HepG2 (cell line): Measurements from ENCODE around the gene PSMB3. TPM values are rescaled to one million over a fixed set of nuclear protein-coding genes. Genes with fewer than 3 reads are reported as not detected.

ENCODE experiments used
- ARID2 ChIP-seq: sonication (generic); formaldehyde crosslinking; IDR thresholded peaks from 2 replicates; pipeline ENCODE4 v1.8.1; 2022; ENCODE audit warnings: mild to moderate bottlenecking, missing genetic modification reagents, borderline replicate concordance
- ATF7-NPFF ChIP-seq: sonication (generic); formaldehyde crosslinking; IDR thresholded peaks from 2 replicates; pipeline ENCODE4 v1.8.1; 2023; ENCODE audit warnings: mild to moderate bottlenecking, low read depth, missing genetic modification reagents, moderate library complexity
- CREM ChIP-seq, 2 experiments: sonication (generic) in 1 of 2; formaldehyde crosslinking in 1 of 2; IDR thresholded peaks; 2 replicates each; pipeline versions ENCODE4 v1.4.0 to v1.6.1; 2016 to 2020; ENCODE audit warnings: antibody characterized with exemption in 1 of 2, mild to moderate bottlenecking in 1 of 2, missing genetic modification reagents in 1 of 2
- DMAP1 ChIP-seq: IDR thresholded peaks from 2 replicates; pipeline ENCODE4 v1.6.1; 2016
- GABPB1 ChIP-seq: IDR thresholded peaks from 2 replicates; pipeline ENCODE4 v1.6.1; 2016; ENCODE audit warnings: mild to moderate bottlenecking, missing genetic modification reagents, moderate library complexity, missing compliant biosample characterization
- HMG20B ChIP-seq: conservative IDR thresholded peaks from 2 replicates; pipeline ENCODE4 v1.6.1; 2016; ENCODE audit warnings: missing genetic modification reagents, missing compliant biosample characterization
- HOXA3 ChIP-seq: sonication (generic); formaldehyde crosslinking; IDR thresholded peaks from 2 replicates; pipeline ENCODE4 v1.5.0; 2020; ENCODE audit warnings: missing genetic modification reagents
- KDM6A ChIP-seq: IDR thresholded peaks from 2 replicates; pipeline ENCODE4 v1.6.1; 2016; ENCODE audit warnings: low read depth
- NFE2L2 ChIP-seq: fragments of 150-350 bp; IDR thresholded peaks from 2 replicates; pipeline ENCODE4 v1.6.1; 2014; ENCODE audit warnings: low read length
- NFIC ChIP-seq: IDR thresholded peaks from 2 replicates; pipeline ENCODE4 v1.6.1; 2012; ENCODE audit warnings: mild to moderate bottlenecking, low read length, inconsistent platforms
- PHF8 ChIP-seq: sonication (generic); formaldehyde crosslinking; IDR thresholded peaks from 2 replicates; pipeline ENCODE4 v1.5.0; 2020; ENCODE audit warnings: missing genetic modification reagents
- RBFOX2 ChIP-seq: fragments of 200-400 bp; formaldehyde crosslinking; IDR thresholded peaks from 2 replicates; pipeline ENCODE4 v1.6.1; 2017; ENCODE audit warnings: low read depth, mild to moderate bottlenecking, low read length
- SOX6 ChIP-seq, 2 experiments: fragments of 450-650 bp in 1 of 2; sonication (generic) in 1 of 2; formaldehyde crosslinking in 1 of 2; IDR thresholded peaks; 2 replicates each; pipeline versions ENCODE4 v1.4.0 to v1.6.1; 2017 to 2020; ENCODE audit warnings: antibody characterized with exemption in 1 of 2, mild to moderate bottlenecking in 1 of 2, missing genetic modification reagents in 1 of 2
- U2AF1 ChIP-seq: fragments of 200-400 bp; formaldehyde crosslinking; optimal IDR thresholded peaks from 2 replicates; pipeline ENCODE3; 2017; ENCODE audit warnings: mild to moderate bottlenecking, low read depth, low read length
- ZNF251 ChIP-seq: sonication (generic); formaldehyde crosslinking; IDR thresholded peaks from 2 replicates; pipeline ENCODE4 v1.9.0; 2021; ENCODE audit warnings: mild to moderate bottlenecking, missing genetic modification reagents
- ZNF296 ChIP-seq: sonication (generic); formaldehyde crosslinking; conservative IDR thresholded peaks from 2 replicates; pipeline ENCODE4 v1.5.0; 2020; ENCODE audit warnings: mild to moderate bottlenecking, missing genetic modification reagents
- ZNF30 ChIP-seq: sonication (generic); formaldehyde crosslinking; IDR thresholded peaks from 2 replicates; pipeline ENCODE4 v1.5.0; 2020; ENCODE audit warnings: mild to moderate bottlenecking, missing genetic modification reagents
- ZNF350 ChIP-seq: sonication (generic); formaldehyde crosslinking; IDR thresholded peaks from 2 replicates; pipeline ENCODE4 v1.4.0; 2020; ENCODE audit warnings: mild to moderate bottlenecking, low read depth, missing genetic modification reagents, borderline replicate concordance
- ZNF484 ChIP-seq: sonication (generic); formaldehyde crosslinking; IDR thresholded peaks from 2 replicates; pipeline ENCODE4 v1.5.1; 2020; ENCODE audit warnings: mild to moderate bottlenecking, low read depth, missing genetic modification reagents, borderline replicate concordance
- ZNF747 ChIP-seq: sonication (generic); formaldehyde crosslinking; IDR thresholded peaks from 2 replicates; pipeline ENCODE4 v1.8.1; 2023; ENCODE audit warnings: missing genetic modification reagents, mild to moderate bottlenecking, borderline replicate concordance
- ZNF841 ChIP-seq: sonication (generic); formaldehyde crosslinking; IDR thresholded peaks from 2 replicates; pipeline ENCODE4 v1.8.1; 2023; ENCODE audit warnings: missing genetic modification reagents, borderline replicate concordance
- ZNF883 ChIP-seq: sonication (generic); formaldehyde crosslinking; IDR thresholded peaks from 2 replicates; pipeline ENCODE4 v1.5.1; 2020; ENCODE audit warnings: mild to moderate bottlenecking, missing genetic modification reagents; ENCODE audit errors: not compliant biosample characterization
- polyA plus RNA-seq, 8 experiments: library from polyadenylated mRNA; depleted of rRNA in 3 of 8; stranded (reverse) in 7 of 8; unstranded in 1 of 8; fragments of >200 nt; fragmentation: Illumina TruSeq in 4 of 8; extraction: Trizol in 4 of 8; gene quantifications; 2 replicates each; pipeline versions ENCODE4 v1.2.1 to v1.2.3, GENCODE V29; 2011 to 2016; ENCODE audit warnings: low read depth in 4 of 8, missing spikeins in 1 of 8, mixed read lengths in 1 of 8; ENCODE audit not compliant: insufficient read depth in 1 of 8
- total RNA-seq, 5 experiments: library from RNA; depleted of rRNA; stranded (reverse); fragments of >200 nt; fragmentation: Illumina TruSeq; extraction: Trizol; gene quantifications; 2 replicates each; pipeline ENCODE4 v1.2.3, GENCODE V29; 2016; ENCODE audit warnings: low read depth in 1 of 5
- TF ChIP-seq, protein P1 (sequence below): sonication (generic); formaldehyde crosslinking; IDR thresholded peaks from 2 replicates; pipeline ENCODE4 v1.8.0; 2022; ENCODE audit warnings: mild to moderate bottlenecking, missing genetic modification reagents, borderline replicate concordance
- TF ChIP-seq, protein P2 (sequence below): sonication (generic); formaldehyde crosslinking; IDR thresholded peaks from 2 replicates; pipeline ENCODE4 v1.9.0; 2021; ENCODE audit warnings: missing genetic modification reagents, borderline replicate concordance
- TF ChIP-seq, protein P3 (sequence below): sonication (generic); formaldehyde crosslinking; IDR thresholded peaks from 2 replicates; pipeline ENCODE4 v1.5.1; 2020; ENCODE audit warnings: missing genetic modification reagents, mild to moderate bottlenecking, borderline replicate concordance

Gene PSMB3
- total and polyA plus RNA-seq, 2 of the 13 experiments (the other 11 are each of a cell fraction or from before 2014, with no cell fraction given): 366 to 517 TPM

DNA sequence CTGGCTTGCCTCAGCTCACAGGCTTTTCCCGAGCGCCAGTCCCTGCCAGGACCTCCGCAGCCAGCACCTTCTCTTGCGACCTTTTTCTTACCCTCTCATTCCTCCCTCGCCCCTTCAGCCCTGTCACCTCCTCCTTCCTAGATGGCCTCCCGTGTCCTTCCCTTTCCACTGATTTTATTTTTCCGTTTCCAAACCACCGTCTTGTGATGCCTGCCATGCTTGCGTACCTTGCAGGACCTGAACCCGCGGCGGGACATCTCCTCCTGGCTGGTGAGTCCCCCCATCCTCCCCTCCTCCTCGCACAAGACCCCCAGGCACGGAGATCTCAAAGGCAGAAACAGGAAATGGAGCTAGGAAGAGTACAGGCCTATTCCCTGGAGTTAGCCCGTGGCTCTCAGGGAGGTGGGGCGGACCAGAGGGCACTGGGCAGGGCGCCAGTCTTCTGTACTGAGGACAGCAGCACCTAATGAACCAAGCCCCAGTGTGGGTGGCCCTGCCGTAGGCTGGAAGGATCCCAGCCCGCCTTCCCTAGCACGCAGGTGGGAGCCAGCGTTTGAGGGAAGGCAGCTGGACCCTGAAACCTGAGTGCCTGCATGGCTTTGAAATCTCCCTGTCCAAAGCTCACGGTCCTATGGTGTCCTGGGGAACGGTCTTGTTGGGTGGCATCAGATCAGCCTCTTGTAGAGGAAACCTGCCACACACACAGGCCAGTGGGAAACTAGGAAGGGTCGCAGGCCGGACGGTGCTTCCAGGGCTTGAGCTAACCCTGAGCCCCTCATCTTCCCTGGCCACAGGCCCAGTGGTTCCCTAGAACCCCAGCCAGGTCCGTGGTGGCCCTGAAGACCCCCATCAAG is 21.8 kb upstream of the PSMB3 start (continued):
- TF ChIP-seq ZNF747 (no peak), KDM6A (CRISPR knock-in tag) (peak; percentile 51), NFE2L2 (no peak), ZNF30 (no peak), GABPB1 (CRISPR knock-in tag) (peak; percentile 64), NFIC (no peak), PHF8 (CRISPR knock-in tag) (peak; percentile 79), DMAP1 (CRISPR knock-in tag) (peak; percentile 87), ZNF841 (CRISPR knock-in tag) (no peak), RBFOX2 (0 out of 2 replicates have a peak, but pooled peaks have one; percentile 15), HMG20B (CRISPR knock-in tag) (peak; percentile 24; the same call in 1 of the 2 replicates), ZNF296 (peak; percentile 69; the same call in 1 of the 2 replicates), CREM (IDR thresholded peaks at IDR 0.05) (no peak), CREM (CRISPR knock-in tag; IDR thresholded peaks at IDR 0.05) (no peak), SOX6 (IDR thresholded peaks at IDR 0.05) (no peak), SOX6 (CRISPR knock-in tag; IDR thresholded peaks at IDR 0.05) (peak; percentile 54), ARID2 (peak; percentile 88; the same call in 1 of the 2 replicates), ZNF883 (CRISPR knock-in tag) (no peak), HOXA3 (no peak; the same call in 1 of the 2 replicates), U2AF1 (peak; percentile 93), ZNF484 (CRISPR knock-in tag) (no peak), ZNF350 (peak; percentile 76), ATF7-NPFF (CRISPR knock-in tag) (no peak), ZNF251 (no peak)
- TF ChIP-seq, protein P1, sequence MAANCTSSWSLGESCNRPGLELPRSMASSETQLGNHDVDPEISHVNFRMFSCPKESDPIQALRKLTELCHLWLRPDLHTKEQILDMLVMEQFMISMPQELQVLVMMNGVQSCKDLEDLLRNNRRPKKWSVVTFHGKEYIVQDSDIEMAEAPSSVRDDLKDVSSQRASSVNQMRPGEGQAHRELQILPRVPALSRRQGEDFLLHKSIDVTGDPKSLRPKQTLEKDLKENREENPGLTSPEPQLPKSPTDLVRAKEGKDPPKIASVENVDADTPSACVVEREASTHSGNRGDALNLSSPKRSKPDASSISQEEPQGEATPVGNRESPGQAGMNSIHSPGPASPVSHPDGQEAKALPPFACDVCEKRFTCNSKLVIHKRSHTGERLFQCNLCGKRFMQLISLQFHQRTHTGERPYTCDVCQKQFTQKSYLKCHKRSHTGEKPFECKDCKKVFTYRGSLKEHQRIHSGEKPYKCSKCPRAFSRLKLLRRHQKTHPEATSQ: 0 out of 2 replicates have a peak, but pooled peaks have one; percentile 61
- TF ChIP-seq, protein P2, sequence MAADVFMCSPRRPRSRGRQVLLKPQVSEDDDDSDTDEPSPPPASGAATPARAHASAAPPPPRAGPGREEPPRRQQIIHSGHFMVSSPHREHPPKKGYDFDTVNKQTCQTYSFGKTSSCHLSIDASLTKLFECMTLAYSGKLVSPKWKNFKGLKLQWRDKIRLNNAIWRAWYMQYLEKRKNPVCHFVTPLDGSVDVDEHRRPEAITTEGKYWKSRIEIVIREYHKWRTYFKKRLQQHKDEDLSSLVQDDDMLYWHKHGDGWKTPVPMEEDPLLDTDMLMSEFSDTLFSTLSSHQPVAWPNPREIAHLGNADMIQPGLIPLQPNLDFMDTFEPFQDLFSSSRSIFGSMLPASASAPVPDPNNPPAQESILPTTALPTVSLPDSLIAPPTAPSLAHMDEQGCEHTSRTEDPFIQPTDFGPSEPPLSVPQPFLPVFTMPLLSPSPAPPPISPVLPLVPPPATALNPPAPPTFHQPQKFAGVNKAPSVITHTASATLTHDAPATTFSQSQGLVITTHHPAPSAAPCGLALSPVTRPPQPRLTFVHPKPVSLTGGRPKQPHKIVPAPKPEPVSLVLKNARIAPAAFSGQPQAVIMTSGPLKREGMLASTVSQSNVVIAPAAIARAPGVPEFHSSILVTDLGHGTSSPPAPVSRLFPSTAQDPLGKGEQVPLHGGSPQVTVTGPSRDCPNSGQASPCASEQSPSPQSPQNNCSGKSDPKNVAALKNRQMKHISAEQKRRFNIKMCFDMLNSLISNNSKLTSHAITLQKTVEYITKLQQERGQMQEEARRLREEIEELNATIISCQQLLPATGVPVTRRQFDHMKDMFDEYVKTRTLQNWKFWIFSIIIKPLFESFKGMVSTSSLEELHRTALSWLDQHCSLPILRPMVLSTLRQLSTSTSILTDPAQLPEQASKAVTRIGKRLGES (CRISPR knock-in tag): no peak
- TF ChIP-seq, protein P3, sequence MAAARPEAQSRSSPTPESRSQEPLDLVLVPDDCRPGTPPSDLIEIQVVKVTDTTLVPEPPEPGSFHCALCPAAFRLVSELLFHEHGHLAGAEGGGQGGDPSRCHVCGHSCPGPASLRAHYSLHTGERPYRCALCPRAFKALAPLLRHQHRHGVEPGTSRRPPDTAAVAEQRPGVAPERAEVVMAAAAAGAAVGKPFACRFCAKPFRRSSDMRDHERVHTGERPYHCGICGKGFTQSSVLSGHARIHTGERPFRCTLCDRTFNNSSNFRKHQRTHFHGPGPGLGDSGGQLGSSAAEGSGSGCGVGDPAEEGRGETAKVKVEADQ: 0 out of 2 replicates have a peak, but pooled peaks have one; percentile 69
